GM12878 (cell line): ENCODE measurements around the gene DLG1. TPM values are rescaled to one million over a fixed set of nuclear protein-coding genes. Genes with fewer than 3 reads are reported as not detected.

Source experiments
- ATF7 ChIP-seq: fragments of 450-650 bp; IDR thresholded peaks from 2 replicates; pipeline ENCODE4 v1.6.1; 2016; ENCODE audit warnings: low read depth, mild to moderate bottlenecking
- GABPA ChIP-seq: IDR thresholded peaks from 2 replicates; pipeline ENCODE4 v1.6.1; 2014; ENCODE audit warnings: antibody characterized with exemption, low read depth, mild to moderate bottlenecking, inconsistent platforms
- HDAC2 ChIP-seq: fragments of 200-600 bp; sonication (generic); IDR thresholded peaks from 2 replicates; pipeline ENCODE4 v1.6.1; 2017
- MYC ChIP-seq: IDR thresholded peaks from 2 replicates; pipeline ENCODE4 v1.6.1; 2011; ENCODE audit warnings: mild to moderate bottlenecking, low read length, moderate library complexity, inconsistent platforms; ENCODE audit not compliant: insufficient read depth, insufficient replicate concordance, insufficient read length, severe bottlenecking
- polyA plus RNA-seq, 11 experiments: library from polyadenylated mRNA; depleted of rRNA in 4 of 11; unstranded in 6 of 11; stranded (reverse) in 5 of 11; fragments of >200 nt; fragmentation: Nextera tagmentation in 4 of 11; fragmentation: Illumina TruSeq in 1 of 11; extraction: Ambion mirVana in 4 of 11; extraction: Trizol in 1 of 11; gene quantifications; 1 replicate in 1 of 11; 2 replicates in 10 of 11; pipeline versions ENCODE4 v1.2.1 to v1.2.3, GENCODE V29; 2011 to 2016; ENCODE audit warnings: inconsistent platforms in 2 of 11, missing spikeins in 2 of 11, low read depth in 1 of 11
- total RNA-seq, 4 experiments: library from RNA; depleted of rRNA in 3 of 4; stranded (reverse); fragments of >200 nt in 3 of 4; fragmentation: Illumina TruSeq in 1 of 4; extraction: Trizol in 1 of 4; gene quantifications; 2 replicates each; pipeline versions ENCODE4 v1.2.1 to v1.2.3, GENCODE V29; 2013 to 2021
- TF ChIP-seq, protein P1 (sequence below): fragments of 450-650 bp; IDR thresholded peaks from 2 replicates; pipeline ENCODE4 v1.6.1; 2017; ENCODE audit warnings: mild to moderate bottlenecking, moderate library complexity
- TF ChIP-seq, protein P2 (sequence below), 3 experiments: IDR thresholded peaks in 2 of 3; conservative IDR thresholded peaks in 1 of 3; 2 replicates each; pipeline ENCODE4 v1.5.1; 2011; ENCODE audit warnings: low read depth in 3 of 3, low read length in 3 of 3, mild to moderate bottlenecking in 3 of 3, control low read depth in 2 of 3, moderate library complexity in 2 of 3, inconsistent platforms in 1 of 3, mixed read lengths in 1 of 3; ENCODE audit not compliant: control insufficient read depth in 2 of 3, insufficient read depth in 1 of 3; ENCODE audit errors: extremely low read depth in 1 of 3
- TF ChIP-seq, protein P3 (sequence below): IDR thresholded peaks from 2 replicates; pipeline ENCODE4 v1.6.1; 2012; ENCODE audit warnings: mild to moderate bottlenecking, low read depth, low read length

Gene DLG1
- total and polyA plus RNA-seq, 10 of the 15 experiments (the other 5 are each of a cell fraction or from before 2014, with no cell fraction given) = 9.2 to 63.1 (median 40.1) TPM

DNA sequence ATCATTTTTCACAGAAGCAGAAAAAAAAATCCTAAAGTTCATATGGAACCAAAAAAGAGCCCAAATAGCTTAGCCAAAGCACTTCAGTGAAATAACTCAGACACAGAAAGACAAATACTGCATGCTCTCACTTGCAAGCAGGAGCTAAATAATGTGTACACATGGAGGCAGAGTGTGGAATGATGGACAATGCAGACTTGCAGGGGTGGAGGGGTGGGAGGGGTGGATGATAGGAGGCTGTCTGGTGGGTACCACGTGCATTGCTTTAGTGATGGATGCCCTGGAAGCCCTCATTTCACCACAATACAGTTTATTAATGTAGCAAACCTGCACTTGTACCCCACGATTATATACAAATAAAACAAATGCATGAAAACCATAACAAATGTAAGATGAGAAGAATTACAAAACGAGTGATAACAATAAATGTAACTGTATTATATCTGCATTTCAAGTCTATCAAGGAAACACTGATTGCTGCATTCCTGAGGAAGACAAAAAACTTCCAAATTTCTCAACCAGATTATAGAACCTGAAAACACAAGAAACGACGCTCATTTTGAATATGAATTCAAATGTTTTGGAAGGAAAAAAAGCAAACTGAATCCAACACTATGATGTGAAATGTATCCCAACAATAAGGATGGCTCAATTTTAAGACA lies 96.5 kb downstream of the DLG1 start (continued):
- no peak for TF ChIP-seq MYC
- TF ChIP-seq ATF7 = no peak
- no peak for TF ChIP-seq HDAC2
- TF ChIP-seq, protein P1, sequence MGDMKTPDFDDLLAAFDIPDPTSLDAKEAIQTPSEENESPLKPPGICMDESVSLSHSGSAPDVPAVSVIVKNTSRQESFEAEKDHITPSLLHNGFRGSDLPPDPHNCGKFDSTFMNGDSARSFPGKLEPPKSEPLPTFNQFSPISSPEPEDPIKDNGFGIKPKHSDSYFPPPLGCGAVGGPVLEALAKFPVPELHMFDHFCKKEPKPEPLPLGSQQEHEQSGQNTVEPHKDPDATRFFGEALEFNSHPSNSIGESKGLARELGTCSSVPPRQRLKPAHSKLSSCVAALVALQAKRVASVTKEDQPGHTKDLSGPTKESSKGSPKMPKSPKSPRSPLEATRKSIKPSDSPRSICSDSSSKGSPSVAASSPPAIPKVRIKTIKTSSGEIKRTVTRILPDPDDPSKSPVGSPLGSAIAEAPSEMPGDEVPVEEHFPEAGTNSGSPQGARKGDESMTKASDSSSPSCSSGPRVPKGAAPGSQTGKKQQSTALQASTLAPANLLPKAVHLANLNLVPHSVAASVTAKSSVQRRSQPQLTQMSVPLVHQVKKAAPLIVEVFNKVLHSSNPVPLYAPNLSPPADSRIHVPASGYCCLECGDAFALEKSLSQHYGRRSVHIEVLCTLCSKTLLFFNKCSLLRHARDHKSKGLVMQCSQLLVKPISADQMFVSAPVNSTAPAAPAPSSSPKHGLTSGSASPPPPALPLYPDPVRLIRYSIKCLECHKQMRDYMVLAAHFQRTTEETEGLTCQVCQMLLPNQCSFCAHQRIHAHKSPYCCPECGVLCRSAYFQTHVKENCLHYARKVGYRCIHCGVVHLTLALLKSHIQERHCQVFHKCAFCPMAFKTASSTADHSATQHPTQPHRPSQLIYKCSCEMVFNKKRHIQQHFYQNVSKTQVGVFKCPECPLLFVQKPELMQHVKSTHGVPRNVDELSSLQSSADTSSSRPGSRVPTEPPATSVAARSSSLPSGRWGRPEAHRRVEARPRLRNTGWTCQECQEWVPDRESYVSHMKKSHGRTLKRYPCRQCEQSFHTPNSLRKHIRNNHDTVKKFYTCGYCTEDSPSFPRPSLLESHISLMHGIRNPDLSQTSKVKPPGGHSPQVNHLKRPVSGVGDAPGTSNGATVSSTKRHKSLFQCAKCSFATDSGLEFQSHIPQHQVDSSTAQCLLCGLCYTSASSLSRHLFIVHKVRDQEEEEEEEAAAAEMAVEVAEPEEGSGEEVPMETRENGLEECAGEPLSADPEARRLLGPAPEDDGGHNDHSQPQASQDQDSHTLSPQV = no peak
- TF ChIP-seq GABPA = no peak
- TF ChIP-seq, protein P2, sequence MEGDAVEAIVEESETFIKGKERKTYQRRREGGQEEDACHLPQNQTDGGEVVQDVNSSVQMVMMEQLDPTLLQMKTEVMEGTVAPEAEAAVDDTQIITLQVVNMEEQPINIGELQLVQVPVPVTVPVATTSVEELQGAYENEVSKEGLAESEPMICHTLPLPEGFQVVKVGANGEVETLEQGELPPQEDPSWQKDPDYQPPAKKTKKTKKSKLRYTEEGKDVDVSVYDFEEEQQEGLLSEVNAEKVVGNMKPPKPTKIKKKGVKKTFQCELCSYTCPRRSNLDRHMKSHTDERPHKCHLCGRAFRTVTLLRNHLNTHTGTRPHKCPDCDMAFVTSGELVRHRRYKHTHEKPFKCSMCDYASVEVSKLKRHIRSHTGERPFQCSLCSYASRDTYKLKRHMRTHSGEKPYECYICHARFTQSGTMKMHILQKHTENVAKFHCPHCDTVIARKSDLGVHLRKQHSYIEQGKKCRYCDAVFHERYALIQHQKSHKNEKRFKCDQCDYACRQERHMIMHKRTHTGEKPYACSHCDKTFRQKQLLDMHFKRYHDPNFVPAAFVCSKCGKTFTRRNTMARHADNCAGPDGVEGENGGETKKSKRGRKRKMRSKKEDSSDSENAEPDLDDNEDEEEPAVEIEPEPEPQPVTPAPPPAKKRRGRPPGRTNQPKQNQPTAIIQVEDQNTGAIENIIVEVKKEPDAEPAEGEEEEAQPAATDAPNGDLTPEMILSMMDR (IDR thresholded peaks at IDR 0.05 in 2 of 3, conservative IDR thresholded peaks at IDR 0.05 in 1 of 3; ENCODE audit: control insufficient read depth in 2 of 3, extremely low read depth in 1 of 3, insufficient read depth in 1 of 3, low read depth in 3 of 3, low read length in 3 of 3) = no peak
- TF ChIP-seq, protein P3, sequence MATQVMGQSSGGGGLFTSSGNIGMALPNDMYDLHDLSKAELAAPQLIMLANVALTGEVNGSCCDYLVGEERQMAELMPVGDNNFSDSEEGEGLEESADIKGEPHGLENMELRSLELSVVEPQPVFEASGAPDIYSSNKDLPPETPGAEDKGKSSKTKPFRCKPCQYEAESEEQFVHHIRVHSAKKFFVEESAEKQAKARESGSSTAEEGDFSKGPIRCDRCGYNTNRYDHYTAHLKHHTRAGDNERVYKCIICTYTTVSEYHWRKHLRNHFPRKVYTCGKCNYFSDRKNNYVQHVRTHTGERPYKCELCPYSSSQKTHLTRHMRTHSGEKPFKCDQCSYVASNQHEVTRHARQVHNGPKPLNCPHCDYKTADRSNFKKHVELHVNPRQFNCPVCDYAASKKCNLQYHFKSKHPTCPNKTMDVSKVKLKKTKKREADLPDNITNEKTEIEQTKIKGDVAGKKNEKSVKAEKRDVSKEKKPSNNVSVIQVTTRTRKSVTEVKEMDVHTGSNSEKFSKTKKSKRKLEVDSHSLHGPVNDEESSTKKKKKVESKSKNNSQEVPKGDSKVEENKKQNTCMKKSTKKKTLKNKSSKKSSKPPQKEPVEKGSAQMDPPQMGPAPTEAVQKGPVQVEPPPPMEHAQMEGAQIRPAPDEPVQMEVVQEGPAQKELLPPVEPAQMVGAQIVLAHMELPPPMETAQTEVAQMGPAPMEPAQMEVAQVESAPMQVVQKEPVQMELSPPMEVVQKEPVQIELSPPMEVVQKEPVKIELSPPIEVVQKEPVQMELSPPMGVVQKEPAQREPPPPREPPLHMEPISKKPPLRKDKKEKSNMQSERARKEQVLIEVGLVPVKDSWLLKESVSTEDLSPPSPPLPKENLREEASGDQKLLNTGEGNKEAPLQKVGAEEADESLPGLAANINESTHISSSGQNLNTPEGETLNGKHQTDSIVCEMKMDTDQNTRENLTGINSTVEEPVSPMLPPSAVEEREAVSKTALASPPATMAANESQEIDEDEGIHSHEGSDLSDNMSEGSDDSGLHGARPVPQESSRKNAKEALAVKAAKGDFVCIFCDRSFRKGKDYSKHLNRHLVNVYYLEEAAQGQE = no peak
